Activated naive CD4-positive, alpha-beta T cell treated with anti-CD3 and anti-CD28 coated beads, Interleukin-2, amount 50 U/mL, for 24 hours (primary cell): ENCODE data around the gene GRID1.

ENCODE experiments used
- H3K27ac Mint-ChIP-seq: one replicate; pipeline ENCODE4 v1.8.0; 2021; ENCODE audit warnings: mild to moderate bottlenecking, mixed read lengths
- H3K27me3 Mint-ChIP-seq: one replicate; pipeline ENCODE4 v1.8.0; 2021; ENCODE audit warnings: mixed read lengths
- H3K36me3 Mint-ChIP-seq: one replicate; pipeline ENCODE4 v1.8.0; 2021; ENCODE audit warnings: mixed read lengths
- H3K4me1 Mint-ChIP-seq: one replicate; pipeline ENCODE4 v1.8.0; 2021; ENCODE audit warnings: mixed read lengths
- H3K4me3 Mint-ChIP-seq: one replicate; pipeline ENCODE4 v1.8.0; 2021; ENCODE audit warnings: mild to moderate bottlenecking, mixed read lengths
- H3K9me3 Mint-ChIP-seq: one replicate; pipeline ENCODE4 v1.8.0; 2021; ENCODE audit warnings: mixed read lengths

Gene GRID1

DNA sequence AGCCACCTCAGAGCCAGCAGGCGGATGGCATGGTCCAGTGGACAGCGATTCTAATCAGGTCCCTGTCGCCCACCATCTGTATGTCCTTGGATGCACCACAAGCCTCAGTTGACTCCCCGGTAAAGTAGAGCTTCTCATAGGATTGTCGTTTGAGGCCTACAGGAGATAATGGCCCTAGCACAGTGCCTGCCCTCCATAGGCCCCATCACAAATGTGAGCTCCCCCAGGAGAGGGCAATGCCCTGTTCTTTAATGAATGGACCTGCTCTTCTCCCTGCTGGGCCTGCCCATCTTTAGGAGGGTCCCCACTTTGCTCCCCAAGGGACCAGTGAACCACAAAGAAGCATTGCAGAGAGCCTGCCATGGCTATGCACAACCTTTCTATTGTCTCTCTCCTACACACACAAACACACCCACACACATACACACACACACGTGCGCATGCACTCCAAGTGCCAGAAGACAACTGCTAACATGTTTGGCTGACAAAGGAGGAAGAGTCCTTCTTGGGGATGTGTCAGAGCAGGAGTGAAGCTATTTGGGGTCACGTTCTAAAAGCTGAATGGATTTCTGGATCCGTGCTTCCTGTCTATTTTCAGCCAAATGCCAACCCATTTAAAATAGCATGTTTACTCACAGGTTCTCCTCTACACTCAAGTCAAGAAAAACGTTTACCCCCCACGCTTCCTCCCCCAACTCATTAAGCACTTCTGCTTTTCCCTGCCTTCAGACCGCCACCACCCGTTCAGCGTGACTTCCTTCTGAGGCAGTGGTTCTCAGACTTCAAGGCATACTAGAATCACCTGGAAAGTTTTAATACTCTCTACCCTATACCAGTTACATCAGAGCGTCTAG, 196.1 kb downstream of the GRID1 start:
- no peaks in the 10 kb centered on the region for H3K36me3 Mint-ChIP-seq
- H3K4me3 Mint-ChIP-seq, result no peak overlapping the region
- no peaks in the 10 kb centered on the region for H3K4me1 Mint-ChIP-seq
- no peak overlapping the region for H3K27ac Mint-ChIP-seq
- H3K27me3 Mint-ChIP-seq, result no peaks in the 10 kb centered on the region
- H3K9me3 Mint-ChIP-seq, result no peaks in the 10 kb centered on the region

DNA sequence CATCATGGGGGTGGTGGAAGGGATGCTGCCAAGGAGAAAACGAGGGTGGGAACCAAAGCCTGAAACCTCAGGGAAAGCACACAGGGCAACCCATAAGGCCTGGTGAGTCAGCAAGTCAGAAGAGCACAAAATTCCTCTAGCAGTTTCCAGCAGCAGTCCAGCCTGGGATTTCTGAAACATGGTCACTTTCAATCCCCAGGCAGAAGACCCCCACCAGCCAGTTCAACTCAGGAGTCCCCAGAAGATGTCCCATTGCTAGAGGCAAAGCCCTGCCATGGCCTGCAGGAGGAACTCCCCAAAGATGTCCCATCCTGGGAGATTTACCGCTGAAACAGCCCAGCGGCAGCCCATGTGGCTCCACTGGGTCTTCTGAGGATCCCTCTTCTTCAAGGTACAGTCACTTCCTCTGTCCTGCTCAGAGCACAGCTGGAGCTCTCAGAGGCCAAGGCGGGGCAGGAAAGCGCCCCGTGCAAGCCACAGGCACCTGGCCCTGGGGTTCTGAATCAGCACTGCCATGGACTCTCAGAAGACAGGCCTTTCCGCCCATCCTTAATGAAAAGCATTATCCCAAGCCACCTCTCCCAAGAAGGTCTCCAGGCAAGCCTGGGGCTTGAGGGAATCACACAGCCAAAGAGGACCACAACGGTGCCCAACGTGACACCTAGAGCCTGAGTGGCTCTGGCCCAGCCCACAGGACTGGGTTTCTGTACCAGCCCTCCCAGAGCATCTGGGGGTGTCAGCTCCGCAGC, 196.9 kb downstream of the GRID1 start:
- no peaks in the 10 kb centered on the region for H3K36me3 Mint-ChIP-seq
- H3K9me3 Mint-ChIP-seq, result no peaks in the 10 kb centered on the region
- H3K4me3 Mint-ChIP-seq, result no peak overlapping the region
- no peaks in the 10 kb centered on the region for H3K27me3 Mint-ChIP-seq
- no peaks in the 10 kb centered on the region for H3K4me1 Mint-ChIP-seq
- no peak overlapping the region for H3K27ac Mint-ChIP-seq

GRCh38 chr10:86169066-86169465, 197.5 kb downstream of the GRID1 start:
- Mint-ChIP-seq H3K4me3 (no peak overlapping the region), H3K36me3 (no peaks in the 10 kb centered on the region), H3K9me3 (no peaks in the 10 kb centered on the region), H3K4me1 (no peaks in the 10 kb centered on the region), H3K27me3 (no peaks in the 10 kb centered on the region), H3K27ac (no peak overlapping the region)

DNA sequence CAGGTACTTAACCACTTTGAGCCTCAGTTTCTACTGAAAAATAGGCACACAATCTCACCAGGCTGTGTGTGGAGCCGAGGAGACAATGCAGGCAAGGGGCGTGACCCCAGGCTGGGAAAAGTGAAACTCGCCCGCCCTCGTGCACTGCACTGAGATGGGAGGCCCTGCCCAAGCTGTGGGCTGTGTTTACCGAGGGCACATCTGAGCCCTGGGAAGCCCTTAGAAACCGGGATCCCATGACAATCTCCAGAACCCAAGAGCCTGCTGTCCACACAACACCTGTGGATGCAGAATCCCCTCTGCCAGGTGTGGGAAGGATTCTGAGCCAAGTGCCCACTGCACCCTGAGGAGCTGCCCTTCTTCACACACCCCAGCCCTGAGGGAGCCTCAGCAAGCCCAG, 198.3 kb downstream of the GRID1 start:
- Mint-ChIP-seq H3K4me1 (no peaks in the 10 kb centered on the region), H3K27me3 (no peaks in the 10 kb centered on the region), H3K27ac (no peak overlapping the region), H3K36me3 (no peaks in the 10 kb centered on the region), H3K4me3 (no peak overlapping the region), H3K9me3 (no peaks in the 10 kb centered on the region)

DNA sequence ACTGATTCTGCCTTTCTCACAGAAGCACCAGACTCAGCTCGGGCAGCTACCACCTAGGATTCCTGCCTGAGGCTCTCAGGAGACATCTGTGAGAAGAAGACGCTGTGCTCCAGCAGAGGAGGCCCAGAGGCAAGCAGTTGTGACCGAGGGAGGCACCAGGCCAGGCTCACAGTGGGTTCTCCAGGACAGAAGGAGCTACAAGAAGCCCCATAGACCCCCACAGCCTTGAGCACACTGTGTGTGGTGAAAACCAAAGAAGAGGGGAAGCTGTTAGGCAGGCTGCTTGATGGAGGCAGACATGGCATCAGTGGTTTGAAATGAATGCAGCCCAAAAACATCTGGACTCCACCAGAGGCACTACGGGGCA, 198.8 kb downstream of the GRID1 start:
- Mint-ChIP-seq H3K36me3 (no peaks in the 10 kb centered on the region), H3K27ac (no peak overlapping the region), H3K4me3 (no peak overlapping the region), H3K4me1 (no peaks in the 10 kb centered on the region), H3K9me3 (no peaks in the 10 kb centered on the region), H3K27me3 (no peaks in the 10 kb centered on the region)

DNA sequence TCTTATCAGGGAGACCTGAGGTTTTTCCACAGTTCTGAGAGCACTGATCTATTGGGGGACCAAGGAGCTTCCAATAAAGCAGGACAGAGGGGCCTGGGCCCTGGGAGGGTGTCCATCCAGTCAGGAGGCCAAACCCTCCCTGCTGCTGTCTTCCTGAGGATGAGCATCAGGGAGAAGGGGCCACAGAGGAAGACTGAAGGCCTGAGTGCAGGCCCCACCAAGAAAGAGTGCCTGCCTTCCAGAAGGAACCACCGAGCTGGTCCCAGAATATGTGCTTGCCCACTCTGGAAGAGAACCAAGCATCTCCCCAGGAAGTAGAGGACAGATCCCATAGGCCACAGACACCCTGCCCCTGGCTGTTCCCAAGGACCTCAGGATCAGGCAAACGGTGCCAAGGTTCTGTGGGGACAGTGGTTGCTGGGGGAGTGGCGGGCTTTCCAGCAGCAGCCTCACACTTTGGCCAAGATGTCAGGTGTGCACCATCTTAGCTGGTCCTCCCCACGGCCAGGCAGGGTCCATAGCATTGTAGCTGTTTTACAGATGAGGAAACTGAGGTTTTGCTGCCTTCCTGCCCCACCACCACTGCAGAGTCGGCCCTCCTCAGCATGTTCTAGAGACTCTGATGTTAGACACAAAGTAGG, 199.4 kb downstream of the GRID1 start:
- Mint-ChIP-seq H3K4me1 (no peaks in the 10 kb centered on the region), H3K9me3 (no peaks in the 10 kb centered on the region), H3K27ac (no peak overlapping the region), H3K4me3 (no peak overlapping the region), H3K27me3 (no peaks in the 10 kb centered on the region), H3K36me3 (no peaks in the 10 kb centered on the region)

DNA sequence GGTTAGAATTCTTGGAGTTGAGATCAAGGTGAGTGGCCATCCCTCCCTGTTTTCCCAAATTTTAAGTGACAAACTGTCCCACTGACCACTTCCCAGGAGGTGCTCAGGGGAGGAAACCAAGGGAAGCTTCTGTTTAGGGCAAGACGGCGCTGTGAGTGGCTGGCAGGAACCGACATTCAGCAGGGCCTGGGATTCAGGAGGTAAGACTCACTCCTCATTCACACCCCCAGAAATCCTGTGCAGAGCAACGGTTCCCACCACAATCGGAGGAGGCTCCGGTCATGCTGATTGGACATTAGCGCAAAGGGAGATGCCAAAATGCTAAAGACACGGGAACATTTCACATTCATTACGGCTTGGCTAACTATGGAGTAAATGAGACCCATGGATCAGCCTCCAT, 200.9 kb downstream of the GRID1 start:
- Mint-ChIP-seq H3K27ac (no peak overlapping the region), H3K4me3 (no peak overlapping the region), H3K36me3 (no peaks in the 10 kb centered on the region), H3K27me3 (no peaks in the 10 kb centered on the region), H3K9me3 (no peaks in the 10 kb centered on the region), H3K4me1 (no peaks in the 10 kb centered on the region)

GRCh38 chr10:86164960-86165630, 201.5 kb downstream of the GRID1 start:
- H3K27ac Mint-ChIP-seq, result no peak overlapping the region
- no peaks in the 10 kb centered on the region for H3K4me1 Mint-ChIP-seq
- no peaks in the 10 kb centered on the region for H3K36me3 Mint-ChIP-seq
- H3K27me3 Mint-ChIP-seq, result no peaks in the 10 kb centered on the region
- no peak overlapping the region for H3K4me3 Mint-ChIP-seq
- H3K9me3 Mint-ChIP-seq, result no peaks in the 10 kb centered on the region

DNA sequence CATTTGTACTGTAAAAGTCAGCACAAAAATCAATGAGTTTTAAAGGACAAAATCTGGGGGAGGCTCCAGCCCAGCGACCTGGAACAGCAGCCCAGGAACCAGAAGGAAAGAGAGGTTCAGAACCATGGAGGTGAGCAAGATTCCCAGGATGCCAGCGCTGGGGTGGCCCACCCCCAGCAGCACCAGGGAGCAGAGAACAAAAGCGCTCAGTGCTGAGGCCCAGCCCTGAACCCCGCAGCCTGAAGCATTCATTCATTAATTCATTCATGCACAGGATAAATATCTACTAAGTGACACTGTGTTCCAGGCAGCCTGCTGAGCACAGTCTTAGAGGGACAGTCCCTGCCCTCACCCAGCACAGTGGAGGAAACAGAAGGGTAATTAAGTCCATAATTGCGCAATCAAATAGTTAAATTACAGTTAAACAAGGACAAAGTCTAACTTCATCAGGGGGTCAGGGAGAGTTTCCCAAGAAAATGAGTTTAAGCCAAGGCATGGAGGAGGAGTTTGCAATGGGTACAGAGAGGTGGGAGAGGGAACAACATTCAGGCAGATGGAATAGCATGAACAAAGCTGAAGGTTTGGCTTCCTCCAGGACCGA, 202.3 kb downstream of the GRID1 start:
- Mint-ChIP-seq H3K4me1 (no peaks in the 10 kb centered on the region), H3K9me3 (no peaks in the 10 kb centered on the region), H3K27me3 (no peaks in the 10 kb centered on the region), H3K4me3 (no peak overlapping the region), H3K36me3 (no peaks in the 10 kb centered on the region), H3K27ac (no peak overlapping the region)

DNA sequence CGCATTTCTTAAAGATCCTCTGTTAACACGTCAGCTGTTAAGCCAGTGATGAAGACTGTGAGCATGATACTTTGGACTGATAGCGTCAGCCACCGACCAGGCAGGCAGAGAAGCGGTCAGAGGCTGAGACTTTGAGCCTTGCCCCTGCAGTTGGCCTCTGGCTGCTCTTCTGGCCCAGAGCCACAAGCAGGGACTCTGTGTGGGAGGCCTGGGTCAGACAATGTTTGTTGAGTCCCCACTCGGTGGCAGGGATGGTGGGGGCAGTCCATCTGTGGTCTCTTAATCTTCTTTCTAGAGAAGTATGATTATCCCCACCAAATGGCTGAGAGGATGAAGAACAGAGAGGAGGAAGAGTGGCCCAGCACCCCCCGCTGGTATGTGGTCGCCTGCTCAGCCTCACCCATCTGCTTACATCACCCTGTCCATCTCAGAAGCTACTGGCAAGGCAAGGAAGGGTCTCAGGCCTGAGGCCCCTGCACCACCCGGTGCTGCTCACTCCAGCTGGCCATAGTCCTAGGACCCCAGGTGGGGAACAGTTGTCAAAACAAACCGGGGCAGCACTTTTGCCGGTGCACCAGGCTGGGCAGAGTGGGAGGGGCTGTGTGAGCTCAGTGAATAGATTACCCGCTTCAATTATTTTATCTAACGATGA, 202.9 kb downstream of the GRID1 start:
- no peaks in the 10 kb centered on the region for H3K36me3 Mint-ChIP-seq
- no peak overlapping the region for H3K27ac Mint-ChIP-seq
- H3K27me3 Mint-ChIP-seq, result no peaks in the 10 kb centered on the region
- H3K9me3 Mint-ChIP-seq, result no peaks in the 10 kb centered on the region
- no peaks in the 10 kb centered on the region for H3K4me1 Mint-ChIP-seq
- no peak overlapping the region for H3K4me3 Mint-ChIP-seq

DNA sequence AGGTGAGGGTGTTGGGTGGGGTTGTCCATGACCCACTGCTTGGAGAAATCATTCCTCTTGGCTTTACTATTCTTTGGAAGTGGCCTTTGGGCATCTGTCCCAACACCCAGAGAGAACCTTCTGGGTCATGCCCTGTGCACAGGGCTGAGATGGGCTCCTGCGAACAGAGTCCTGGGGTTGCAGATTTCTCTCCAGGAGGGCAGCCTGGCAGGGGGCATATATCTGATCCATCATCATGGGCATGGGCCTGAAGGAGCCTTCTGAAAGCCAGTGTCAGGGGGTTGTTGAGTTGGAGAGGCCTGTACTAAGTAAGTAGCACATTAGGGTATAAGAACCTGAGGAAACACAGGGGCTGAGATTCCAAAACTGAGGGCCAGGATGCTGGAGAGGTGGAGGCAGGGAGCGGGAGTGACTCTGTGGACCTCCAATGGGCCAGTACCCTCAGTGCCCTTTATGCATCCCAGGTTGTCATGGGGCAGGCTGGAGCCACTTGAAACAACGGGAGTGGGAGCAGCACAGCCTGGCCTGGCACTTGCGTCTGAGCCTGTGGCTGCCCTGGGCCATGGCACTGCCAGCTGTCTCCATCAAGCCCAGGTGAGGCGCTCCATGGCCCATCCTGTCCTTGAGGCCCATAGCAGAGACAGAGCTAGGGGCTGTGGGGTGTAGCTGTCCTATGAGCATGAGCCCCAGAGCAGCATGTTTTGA, 203.7 kb downstream of the GRID1 start:
- Mint-ChIP-seq H3K9me3 (no peaks in the 10 kb centered on the region), H3K36me3 (no peaks in the 10 kb centered on the region)

GRCh38 chr10:86162036-86162435, 204.6 kb downstream of the GRID1 start:
- H3K36me3 Mint-ChIP-seq, result no peaks in the 10 kb centered on the region
- H3K4me3 Mint-ChIP-seq, result no peak overlapping the region
- H3K27me3 Mint-ChIP-seq, result no peaks in the 10 kb centered on the region
- H3K4me1 Mint-ChIP-seq, result no peaks in the 10 kb centered on the region
- no peaks in the 10 kb centered on the region for H3K9me3 Mint-ChIP-seq
- H3K27ac Mint-ChIP-seq, result no peak overlapping the region

More for the DNA sequence above, 203.7 kb downstream of the GRID1 start:
- Mint-ChIP-seq H3K27me3 (no peaks in the 10 kb centered on the region), H3K27ac (no peak overlapping the region), H3K4me3 (no peak overlapping the region), H3K4me1 (no peaks in the 10 kb centered on the region)

DNA sequence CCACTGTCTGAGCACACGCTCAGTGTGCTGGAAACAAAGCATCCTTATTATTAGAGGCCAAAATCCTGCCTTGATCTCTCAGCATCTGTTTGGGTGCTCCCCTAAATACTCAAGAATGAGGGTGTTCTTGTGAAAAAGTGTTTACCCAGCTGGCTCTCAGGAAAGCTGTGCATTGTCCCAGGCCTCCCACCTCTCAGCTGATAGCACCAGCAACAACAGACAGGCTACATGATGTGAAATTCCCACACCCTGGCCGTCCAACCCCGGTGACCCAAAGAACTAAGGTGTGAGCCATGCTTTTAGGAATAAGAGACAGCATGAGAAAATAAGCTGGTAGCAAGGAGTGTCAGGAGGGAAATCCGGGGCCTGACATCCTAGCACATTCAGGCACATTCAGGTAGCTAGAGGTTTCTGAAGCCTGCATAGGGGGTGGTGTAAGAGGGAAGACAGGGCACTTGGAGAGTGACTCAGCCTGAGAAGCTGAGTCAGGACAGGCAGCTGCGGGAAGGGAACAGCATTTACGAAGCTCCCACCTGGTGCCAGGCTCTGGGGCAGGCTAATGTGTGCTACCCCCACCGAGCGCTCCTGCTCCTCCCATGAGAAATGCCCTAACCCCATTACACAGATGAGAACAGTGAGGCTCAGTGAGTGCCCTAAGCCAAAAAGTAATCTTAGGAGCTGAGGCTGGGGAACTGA, 205.6 kb downstream of the GRID1 start:
- Mint-ChIP-seq H3K27ac (no peak overlapping the region), H3K4me3 (no peak overlapping the region), H3K9me3 (no peaks in the 10 kb centered on the region), H3K27me3 (no peaks in the 10 kb centered on the region), H3K4me1 (no peaks in the 10 kb centered on the region), H3K36me3 (no peaks in the 10 kb centered on the region)

DNA sequence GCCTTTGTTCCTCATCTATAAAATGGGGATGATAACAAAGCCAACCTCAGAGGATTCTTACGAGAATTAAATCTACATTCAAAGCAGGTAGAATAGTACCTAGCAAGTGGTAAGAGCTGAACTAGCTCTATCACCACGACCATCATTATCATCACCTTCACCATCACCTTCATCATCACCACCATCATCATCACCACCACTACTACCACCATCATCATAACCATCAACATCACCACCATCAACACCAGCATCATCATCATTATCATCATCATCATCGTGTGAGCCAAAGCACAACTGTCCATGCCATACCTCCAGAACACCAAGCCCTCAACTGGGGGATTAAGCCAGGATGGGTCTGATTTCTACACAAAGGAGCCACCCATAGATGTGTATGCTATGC, 206.8 kb downstream of the GRID1 start:
- Mint-ChIP-seq H3K9me3 (no peaks in the 10 kb centered on the region), H3K36me3 (no peaks in the 10 kb centered on the region), H3K4me1 (no peaks in the 10 kb centered on the region), H3K27ac (no peak overlapping the region), H3K4me3 (no peak overlapping the region), H3K27me3 (no peaks in the 10 kb centered on the region)
